Effector CD4-positive, alpha-beta T cell (primary cell): ENCODE measurements around the gene TMEM107.

Source experiments
- DNase-seq: peaks from one replicate; pipeline ENCODE4 v3.0.0-alpha.2; 2020

The TMEM107 gene

GRCh38 chr17:8150194-8151119 is 25.7 kb downstream of the TMEM107 start:
- DNase-seq: peak; percentile 6

DNA sequence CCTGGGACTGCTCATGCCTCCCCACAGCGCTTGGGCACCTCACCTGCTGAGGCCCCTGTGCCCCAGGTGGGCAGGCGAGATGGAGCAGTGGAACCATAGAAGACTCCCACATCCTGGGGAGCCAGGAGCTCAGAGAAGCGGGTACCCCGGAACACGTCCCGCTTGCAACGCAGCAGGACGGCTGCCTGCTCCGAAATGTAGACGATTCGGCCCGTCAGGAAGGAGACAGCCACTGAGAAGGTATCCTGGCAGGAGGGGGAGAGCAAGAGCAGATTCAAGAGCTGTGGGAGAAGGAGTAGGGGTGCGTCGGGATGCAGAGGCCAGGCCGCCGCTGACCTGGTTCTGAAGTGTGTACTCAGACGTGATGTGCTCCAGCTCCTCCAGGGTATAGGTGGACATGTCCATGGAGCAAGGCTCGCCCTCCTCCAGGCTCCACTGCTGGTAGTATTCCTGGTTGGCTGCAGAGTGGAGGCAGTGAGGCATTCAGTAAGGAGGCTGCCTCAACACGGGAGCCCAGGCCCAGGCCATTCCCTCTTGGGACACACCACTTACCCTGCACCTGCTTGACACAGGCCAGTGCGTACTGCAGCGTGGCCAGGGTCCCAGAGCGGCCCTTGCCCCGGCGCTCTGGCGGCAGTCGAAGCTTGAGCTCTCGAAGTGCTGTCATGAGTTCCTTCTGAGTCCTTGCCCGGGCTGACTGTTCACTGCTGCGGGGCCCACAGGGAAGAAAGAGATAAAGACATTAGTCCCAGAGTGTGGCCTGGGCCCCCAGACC is 26.6 kb downstream of the TMEM107 start:
- peak; percentile 4 for DNase-seq

DNA sequence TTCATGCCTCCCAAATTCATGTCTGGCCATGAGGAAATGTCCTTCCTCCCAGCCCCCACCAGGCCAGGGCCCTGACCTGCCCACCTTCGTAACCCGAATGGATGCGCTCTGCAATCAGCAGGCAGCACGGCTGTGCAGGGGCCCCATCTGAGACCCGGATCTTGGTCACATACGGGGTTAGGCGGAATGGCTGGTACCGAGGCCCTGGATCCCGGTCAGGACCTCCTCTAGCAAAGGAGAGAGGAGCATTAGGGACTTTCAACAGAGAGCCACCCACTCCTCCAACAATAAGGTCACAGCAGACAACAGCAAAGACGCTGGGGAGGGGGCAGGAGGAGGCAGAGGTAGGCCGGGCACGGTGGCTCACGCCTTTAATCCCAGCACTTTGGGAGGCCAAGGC is 27.6 kb downstream of the TMEM107 start:
- DNase-seq: no peak

- DNase-seq: no peak
Observed at GRCh38 chr17:8147805-8148404, 28.3 kb downstream of the TMEM107 start.

DNA sequence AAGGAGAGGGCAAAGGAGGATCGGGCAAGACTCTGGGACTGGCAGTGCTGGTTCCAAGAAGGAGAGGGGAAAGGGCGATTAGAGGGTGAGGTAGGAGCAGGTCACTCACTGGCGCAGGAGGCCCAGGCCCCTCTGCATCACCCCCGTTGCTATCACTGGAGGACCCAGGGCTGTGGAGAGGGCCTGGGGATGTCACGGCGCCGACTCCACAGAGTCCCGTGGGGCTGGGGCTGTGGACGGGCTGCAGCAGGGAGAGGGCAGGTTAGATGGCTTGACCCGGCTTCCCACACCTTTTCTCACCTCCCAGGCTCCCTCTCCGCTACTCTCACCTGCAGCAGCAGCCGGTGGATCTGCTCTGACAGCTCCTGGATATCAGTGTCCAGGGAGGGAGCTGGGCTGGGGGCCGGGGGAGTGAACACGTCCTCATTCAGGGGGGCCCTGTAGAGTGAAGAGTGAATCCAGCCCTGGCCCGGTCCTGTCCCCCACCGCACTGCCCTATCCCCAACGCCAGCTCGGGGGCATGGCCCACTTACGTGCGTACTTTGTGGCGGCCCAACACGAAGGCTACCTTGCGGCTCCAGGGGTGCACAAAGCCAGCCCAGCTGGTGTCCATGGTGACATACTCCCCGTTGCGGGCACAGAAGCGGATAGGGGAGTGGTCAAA is 28.9 kb downstream of the TMEM107 start:
- no peak for DNase-seq

- DNase-seq: no peak
Observed at GRCh38 chr17:8146381-8147140, 29.6 kb downstream of the TMEM107 start.

DNA sequence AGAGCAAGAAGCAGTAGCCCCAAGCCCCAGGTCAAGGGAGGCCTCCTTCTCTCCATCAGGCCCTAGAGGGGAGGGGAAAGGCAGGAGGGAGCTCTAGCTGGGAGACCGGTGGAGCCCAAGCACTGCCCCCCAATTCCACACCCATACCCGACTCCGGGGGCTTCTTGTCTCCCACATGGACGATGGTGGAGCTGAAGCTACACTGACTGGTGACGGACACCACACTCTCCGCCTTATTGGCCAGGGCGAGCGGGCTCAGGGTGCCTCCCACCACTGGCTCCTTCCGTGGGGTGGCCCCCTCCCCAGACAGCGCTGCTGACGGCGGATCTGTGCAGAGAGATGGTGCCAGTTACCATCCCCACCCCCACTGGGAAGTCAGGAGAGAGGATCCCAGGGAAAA is 30.4 kb downstream of the TMEM107 start:
- DNase-seq: no peak

DNA sequence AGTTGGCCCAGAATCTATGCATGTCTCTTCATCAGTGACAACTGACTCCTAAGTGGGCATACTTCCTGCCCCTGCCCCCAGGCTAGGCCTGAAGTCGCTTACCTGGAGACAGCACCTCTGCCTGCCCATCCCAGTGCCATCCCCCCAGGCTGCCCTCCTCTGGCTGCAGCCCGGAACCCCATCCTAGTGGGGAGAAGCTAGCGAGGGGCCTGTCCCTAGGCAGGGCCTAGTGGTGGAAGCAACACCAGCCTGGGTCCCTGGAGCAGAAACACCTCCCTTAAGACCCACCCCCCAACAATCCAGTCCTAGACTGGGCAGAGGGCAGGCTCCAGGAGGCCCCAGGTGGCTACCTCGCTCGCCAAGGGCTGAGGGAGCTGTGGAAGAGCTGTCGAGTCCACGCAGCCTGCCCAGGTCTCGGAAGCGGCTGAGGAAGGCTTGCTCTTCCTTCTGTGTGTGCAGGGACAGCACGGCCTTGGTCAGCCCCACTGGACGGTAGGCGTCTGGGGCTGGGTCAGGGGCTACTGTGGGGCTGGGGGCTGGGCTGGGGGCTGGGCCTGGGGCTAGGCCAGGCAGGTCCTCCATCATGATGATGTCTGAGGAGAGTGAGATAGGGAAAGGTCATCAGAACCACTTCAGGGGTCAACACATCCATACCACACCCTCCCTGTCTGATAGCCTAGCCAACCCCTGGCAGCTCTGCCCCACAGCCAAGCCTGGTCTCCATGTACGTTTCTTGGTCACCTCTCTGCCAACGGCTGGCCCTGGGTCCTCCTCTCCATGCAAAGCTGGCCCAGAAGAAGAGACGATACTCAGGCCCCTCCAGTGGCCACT is 31.6 kb downstream of the TMEM107 start:
- DNase-seq: no peak

DNA sequence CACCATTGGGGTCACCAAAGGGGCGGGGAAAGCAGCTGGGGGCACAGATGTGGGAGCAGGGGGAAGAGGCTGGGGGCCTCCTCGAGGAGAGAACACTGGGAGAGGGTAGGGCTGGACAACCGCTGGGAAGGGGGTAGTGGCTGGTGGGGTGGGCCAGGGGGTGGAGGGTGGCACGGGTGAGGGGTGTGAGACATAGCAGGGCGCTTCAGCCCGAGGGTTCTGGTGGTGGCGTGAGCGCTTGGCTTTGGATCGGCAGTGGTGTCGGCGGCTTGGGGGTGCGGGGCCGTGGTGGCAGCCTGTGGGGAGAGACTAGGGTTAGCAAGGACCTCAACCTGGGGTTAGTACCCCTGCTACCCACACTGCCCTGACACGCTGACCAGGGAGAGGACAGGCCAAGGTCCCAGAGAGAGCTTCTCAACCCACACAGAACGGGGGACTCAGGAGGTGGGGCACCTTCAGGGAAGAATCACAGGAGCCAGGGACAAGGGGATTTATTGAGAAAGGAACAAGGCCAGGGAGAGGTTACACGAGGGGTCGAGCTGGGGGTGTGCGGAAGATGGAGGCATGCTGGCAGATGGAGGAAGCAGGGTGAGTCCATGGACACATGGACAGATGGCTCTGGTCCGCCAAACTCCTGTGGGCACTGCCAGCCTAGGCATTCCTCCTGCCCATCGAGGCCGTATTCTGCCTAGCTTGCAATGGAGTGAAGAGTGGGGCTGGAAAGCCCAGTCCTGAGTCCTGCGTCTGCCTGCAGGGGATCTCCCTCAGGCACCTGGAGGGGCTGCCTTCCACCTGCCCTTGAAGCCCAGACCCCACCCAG is 32.4 kb downstream of the TMEM107 start:
- peak; percentile 5 for DNase-seq

DNA sequence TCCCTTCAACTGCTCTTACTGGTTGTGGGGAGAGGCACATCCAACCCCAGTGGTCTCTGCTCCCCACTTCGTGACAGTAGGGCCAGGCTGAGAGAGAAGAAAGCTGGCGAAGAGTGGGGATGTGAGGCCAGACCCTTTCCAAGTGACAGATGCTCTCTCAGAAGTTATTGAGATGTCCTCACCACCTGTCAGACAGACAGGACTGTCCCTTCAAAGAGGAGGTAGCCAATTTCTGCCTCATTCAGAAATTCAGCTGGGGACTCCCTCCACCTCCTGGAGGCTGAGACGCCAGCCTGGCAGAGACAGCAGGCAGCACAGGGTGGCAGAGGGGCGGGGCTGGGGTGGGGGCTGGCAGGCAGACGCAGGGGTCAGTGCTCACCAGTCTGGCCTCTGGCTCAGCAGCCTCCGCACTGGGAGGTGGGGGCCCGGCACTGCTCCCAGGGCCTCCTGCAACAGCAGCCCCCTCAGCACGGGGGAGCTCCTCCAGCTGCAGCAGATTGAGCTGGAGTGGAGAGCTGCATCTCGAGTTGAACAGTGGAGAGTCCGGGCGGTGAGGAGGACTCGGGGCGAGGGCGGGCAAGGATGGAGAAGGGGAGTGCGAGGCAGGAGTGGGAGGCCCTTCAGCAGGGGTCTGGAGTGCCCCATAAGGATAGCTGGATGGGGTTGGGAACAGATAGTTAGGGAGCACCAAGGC is 33.1 kb downstream of the TMEM107 start:
- no peak for DNase-seq

GRCh38 chr17:8142158-8142886 is 33.9 kb downstream of the TMEM107 start:
- DNase-seq: peak; percentile 6

DNA sequence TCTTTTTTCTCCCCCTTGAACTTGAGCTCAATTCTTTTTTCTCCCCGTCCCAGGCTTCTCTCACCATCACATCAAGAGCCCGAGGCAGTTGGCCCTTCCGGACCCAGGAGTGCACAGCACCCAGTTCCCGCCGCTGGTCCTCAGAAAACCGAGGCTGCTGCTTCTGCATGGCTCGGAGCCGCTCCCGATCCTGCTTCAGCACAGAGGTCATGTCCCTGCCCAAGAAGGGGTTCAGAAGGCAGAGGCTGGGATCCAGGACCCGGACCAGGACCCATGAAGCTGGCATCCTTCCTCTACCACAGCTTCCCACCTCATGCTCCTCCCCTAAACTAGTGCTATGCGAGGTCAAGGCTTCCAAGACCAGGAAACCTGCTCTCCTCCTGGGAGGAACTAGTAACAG is 34.4 kb downstream of the TMEM107 start:
- no peak for DNase-seq

DNA sequence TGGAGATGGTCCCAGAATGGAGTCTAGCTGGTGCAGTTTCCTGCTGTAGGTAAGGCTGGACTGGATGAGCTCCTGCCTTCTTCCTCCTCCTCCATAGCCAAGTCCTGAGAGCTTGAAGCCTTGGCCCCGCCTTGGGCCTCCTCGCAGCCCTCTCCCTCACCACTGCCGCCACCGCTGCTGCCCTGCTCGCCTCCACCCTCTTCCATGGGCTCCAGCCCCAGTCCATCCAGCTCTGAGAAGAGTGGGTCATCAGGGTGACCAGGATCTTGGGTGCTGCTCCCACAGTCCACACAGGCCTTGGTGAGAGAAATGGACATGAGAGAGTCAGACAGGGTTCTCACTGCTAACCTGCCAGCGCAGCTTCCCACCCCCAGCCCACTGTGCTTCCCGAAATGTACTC is 35.1 kb downstream of the TMEM107 start:
- no peak for DNase-seq

- peak; percentile 6 for DNase-seq
Observed at GRCh38 chr17:8140065-8141029, 35.8 kb downstream of the TMEM107 start.

GRCh38 chr17:8138672-8139371 is 37.4 kb downstream of the TMEM107 start:
- DNase-seq: peak; percentile 87

- DNase-seq: no peak
Observed at GRCh38 chr17:8138374-8138671, 37.9 kb downstream of the TMEM107 start.
